Activated B cell treated with CpG ODN at 0.5 μM for 24 hours (primary cell): Measurements from ENCODE around the gene GNG12. TPM values are rescaled to one million over a fixed set of nuclear protein-coding genes. Genes with fewer than 3 reads are reported as not detected.

ENCODE experiments used
- ATAC-seq: fragments of 200-7000 bp; cut with Tn5 transposase; one replicate; pipeline ENCODE4 v1.10.0; 2021; ENCODE audit warnings: low read depth, mild to moderate bottlenecking, moderate library complexity
- CTCF ChIA-PET: fragments of 350-600 bp; sonication (Branson Sonifier 250); formaldehyde crosslinking; loops from one replicate; lab custom pipeline; 2021; ENCODE audit warnings: antibody characterized with exemption; lab: Charles Lee
- POLR2A ChIA-PET: fragments of 350-600 bp; sonication (Branson Sonifier 250); formaldehyde crosslinking; loops from one replicate; lab custom pipeline; 2021; ENCODE audit warnings: antibody characterized with exemption; lab: Charles Lee
- DNase-seq: peaks from one replicate; pipeline ENCODE4 v3.0.0; 2022
- H3K27ac Mint-ChIP-seq: one replicate; pipeline ENCODE4 v1.8.0; 2020; ENCODE audit warnings: mixed read lengths
- H3K27me3 Mint-ChIP-seq: one replicate; pipeline ENCODE4 v1.8.0; 2021; ENCODE audit warnings: mixed read lengths
- H3K36me3 Mint-ChIP-seq: one replicate; pipeline ENCODE4 v1.8.0; 2021; ENCODE audit warnings: low read depth, mixed read lengths
- H3K4me1 Mint-ChIP-seq: one replicate; pipeline ENCODE4 v1.8.0; 2021; ENCODE audit warnings: mixed read lengths
- H3K4me3 Mint-ChIP-seq: one replicate; pipeline ENCODE4 v1.8.0; 2020; ENCODE audit warnings: mild to moderate bottlenecking, mixed read lengths
- H3K9me3 Mint-ChIP-seq: one replicate; pipeline ENCODE4 v1.8.0; 2020; ENCODE audit warnings: mixed read lengths
- intact Hi-C: fragments of 100-400 bp; cut with micrococcal nuclease; formaldehyde crosslinking; loops from one replicate; pipeline ENCODE4 v1.15.1; 2024
- total RNA-seq: library from RNA; stranded (reverse); gene quantifications from 2 replicates; pipeline ENCODE4 v1.2.3, GENCODE V29; 2022
- TF ChIP-seq, protein P1 (sequence below): fragments of 200-600 bp; IDR thresholded peaks from one replicate; pipeline ENCODE4 v1.8.0; 2022; ENCODE audit warnings: antibody characterized with exemption, mild to moderate bottlenecking

GNG12 gene
- total RNA-seq, 1 donor from 2014 or later, result not detected

DNA sequence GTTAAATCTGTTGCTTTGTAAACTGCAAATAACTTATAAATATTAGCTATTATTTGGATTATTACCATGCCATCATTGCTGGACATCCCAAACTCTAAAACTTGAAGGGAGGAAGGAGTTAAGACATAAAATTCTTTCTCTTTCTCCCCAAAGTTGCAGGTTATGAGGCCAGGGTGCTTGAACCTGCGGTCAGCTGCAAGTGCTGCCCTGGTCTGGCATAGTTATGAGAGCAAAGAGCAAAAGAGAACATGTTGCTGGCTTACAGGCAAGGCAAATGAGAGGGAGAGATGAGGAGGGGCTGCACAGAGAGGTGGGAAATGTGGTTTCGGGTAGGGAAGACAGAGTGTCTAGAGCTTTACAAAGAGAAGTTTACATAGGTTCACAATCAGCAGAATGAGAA is 117.4 kb downstream of the GNG12 start:
- H3K9me3 Mint-ChIP-seq, result no peaks in the 10 kb centered on the region
- no peak overlapping the region for H3K4me3 Mint-ChIP-seq
- no peak overlapping the region for H3K27ac Mint-ChIP-seq
- intact Hi-C loops, result no loop called here
- POLR2A ChIA-PET, result no interaction called here
- TF ChIP-seq, protein P1, sequence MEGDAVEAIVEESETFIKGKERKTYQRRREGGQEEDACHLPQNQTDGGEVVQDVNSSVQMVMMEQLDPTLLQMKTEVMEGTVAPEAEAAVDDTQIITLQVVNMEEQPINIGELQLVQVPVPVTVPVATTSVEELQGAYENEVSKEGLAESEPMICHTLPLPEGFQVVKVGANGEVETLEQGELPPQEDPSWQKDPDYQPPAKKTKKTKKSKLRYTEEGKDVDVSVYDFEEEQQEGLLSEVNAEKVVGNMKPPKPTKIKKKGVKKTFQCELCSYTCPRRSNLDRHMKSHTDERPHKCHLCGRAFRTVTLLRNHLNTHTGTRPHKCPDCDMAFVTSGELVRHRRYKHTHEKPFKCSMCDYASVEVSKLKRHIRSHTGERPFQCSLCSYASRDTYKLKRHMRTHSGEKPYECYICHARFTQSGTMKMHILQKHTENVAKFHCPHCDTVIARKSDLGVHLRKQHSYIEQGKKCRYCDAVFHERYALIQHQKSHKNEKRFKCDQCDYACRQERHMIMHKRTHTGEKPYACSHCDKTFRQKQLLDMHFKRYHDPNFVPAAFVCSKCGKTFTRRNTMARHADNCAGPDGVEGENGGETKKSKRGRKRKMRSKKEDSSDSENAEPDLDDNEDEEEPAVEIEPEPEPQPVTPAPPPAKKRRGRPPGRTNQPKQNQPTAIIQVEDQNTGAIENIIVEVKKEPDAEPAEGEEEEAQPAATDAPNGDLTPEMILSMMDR, result no peak
- DNase-seq (no peak), ATAC-seq (no peak)
- H3K4me1 Mint-ChIP-seq, result peaks cover 4% of the 10 kb centered on the region
- no peaks in the 10 kb centered on the region for H3K36me3 Mint-ChIP-seq
- no peaks in the 10 kb centered on the region for H3K27me3 Mint-ChIP-seq
- CTCF ChIA-PET, result no interaction called here

DNA sequence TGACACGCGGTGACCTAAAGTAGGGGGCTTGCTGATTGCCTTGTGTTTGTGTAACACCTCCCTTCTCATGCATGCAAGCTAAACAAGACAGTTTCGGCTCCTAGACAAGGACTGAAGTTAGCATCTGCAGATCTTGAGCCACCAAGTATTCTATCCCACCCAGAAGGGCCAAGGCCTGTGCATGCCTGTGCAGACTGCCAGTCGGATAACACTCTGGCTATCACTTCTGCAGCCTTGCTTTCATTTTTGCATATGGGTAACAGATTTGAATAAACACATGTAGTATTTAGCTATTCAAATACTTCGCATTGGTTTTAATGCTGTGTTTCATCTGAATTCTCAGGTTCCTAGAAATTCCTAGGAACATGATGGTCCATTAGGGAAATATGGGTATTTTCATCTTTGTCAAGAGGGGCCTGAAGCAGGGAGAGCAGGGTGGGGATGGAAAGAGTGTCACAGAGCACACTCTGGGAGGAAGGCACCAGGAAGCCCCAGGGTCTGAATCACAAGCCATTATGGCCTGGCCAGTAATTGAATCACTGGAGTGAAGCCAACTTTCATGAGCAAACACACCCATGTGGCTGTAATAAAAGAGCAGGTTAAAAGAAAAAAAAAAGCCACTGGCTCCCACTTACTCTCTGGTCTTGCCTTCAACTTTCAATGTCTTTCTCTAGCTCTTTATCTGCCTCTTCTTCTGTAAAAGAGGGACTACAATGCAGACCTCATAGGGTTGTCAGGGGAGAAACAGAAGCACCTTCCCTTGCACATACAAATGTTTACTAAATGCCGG is 120.0 kb downstream of the GNG12 start:
- Mint-ChIP-seq H3K9me3 (no peaks in the 10 kb centered on the region), H3K36me3 (no peaks in the 10 kb centered on the region), H3K4me3 (no peak overlapping the region), H3K27me3 (no peaks in the 10 kb centered on the region), H3K4me1 (peaks cover 4% of the 10 kb centered on the region), H3K27ac (no peak overlapping the region)
- intact Hi-C loops, result no loop called here
- ChIA-PET POLR2A (no interaction called here), CTCF (no interaction called here)
- TF ChIP-seq, protein P1, result no peak
- ATAC-seq, result no peak
- no peak for DNase-seq

DNA sequence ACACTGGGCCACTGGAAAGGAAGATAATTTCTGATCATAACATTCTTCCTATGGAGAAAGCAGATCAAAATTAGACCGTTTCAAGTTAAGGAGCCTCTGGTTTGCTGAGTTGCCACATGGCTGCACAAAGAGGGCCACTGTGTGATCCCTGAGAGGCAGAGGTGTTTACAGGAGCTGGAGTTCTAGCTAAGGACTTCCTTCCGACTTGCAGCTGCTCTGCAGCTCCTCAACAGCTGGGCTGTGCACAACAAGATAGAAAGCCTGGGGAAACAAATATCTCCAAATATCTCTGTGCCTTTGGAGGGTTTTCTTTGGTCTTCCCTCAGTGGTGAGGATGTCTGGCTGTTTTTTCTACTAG is 121.4 kb downstream of the GNG12 start:
- DNase-seq (no peak), ATAC-seq (no peak)
- H3K4me1 Mint-ChIP-seq, result peaks cover 4% of the 10 kb centered on the region
- POLR2A ChIA-PET, result no interaction called here
- no peak overlapping the region for H3K4me3 Mint-ChIP-seq
- TF ChIP-seq, protein P1, result no peak
- H3K9me3 Mint-ChIP-seq, result no peaks in the 10 kb centered on the region
- CTCF ChIA-PET, result no interaction called here
- no peak overlapping the region for H3K27ac Mint-ChIP-seq
- intact Hi-C loops, result no loop called here
- no peaks in the 10 kb centered on the region for H3K27me3 Mint-ChIP-seq
- H3K36me3 Mint-ChIP-seq, result no peaks in the 10 kb centered on the region

DNA sequence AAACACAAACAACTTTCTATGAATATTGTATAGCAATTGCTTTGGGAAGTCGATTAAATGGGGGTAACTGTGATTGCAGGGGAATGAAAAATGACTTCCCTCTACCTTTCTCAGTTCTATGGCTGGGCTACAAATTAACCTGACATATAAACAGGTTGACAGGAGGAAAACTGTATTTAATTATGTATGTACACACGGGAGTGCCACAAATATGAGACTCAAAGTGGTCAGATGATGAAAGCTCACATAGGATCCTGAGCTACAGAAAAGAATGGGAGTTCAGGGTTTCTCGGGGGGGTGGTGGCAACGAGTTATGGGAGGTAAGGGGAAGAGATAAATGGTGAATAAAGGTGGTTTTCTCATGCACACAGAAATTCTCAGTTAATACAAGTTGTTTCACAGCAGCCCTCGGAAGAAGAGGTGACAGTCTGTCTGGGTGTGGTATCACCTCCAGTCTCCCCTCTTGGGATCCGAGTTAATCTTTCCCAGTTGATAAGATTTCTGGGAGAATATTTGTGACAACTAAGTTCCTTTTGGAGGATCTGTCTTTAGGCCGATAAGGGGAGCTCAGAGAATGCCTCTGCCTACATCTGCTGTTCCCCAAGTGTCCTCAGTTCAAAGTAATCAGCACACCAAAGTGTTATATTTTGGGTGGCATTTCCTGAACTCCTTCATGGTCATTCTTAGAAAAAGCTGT is 122.0 kb downstream of the GNG12 start:
- Mint-ChIP-seq H3K4me1 (peaks cover 4% of the 10 kb centered on the region), H3K27me3 (no peaks in the 10 kb centered on the region), H3K9me3 (no peaks in the 10 kb centered on the region), H3K4me3 (no peak overlapping the region), H3K27ac (no peak overlapping the region), H3K36me3 (no peaks in the 10 kb centered on the region)
- TF ChIP-seq, protein P1, result no peak
- ATAC-seq (no peak), DNase-seq (no peak)
- intact Hi-C loops, result no loop called here
- ChIA-PET CTCF (no interaction called here), POLR2A (no interaction called here)

DNA sequence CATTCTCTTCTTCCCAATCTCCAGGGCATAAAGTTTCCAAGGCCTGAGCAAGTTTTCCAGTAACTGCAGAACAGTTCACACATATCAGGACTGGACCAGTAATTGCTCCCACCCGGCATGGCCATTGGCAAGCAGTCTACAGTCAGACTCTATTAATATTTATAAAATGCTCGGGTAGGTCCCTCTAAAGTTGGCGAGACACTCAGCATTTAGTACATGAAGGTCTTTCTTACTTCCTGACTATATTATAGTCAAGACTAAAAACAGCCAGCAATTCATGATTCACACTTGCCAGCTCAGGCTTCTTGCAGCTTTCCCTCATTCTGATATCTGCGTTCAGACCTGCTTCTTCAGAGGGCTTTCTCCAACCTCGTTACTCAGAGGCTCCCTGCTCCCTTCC is 122.8 kb downstream of the GNG12 start:
- CTCF ChIA-PET, result no interaction called here
- Mint-ChIP-seq H3K4me1 (peaks cover 4% of the 10 kb centered on the region), H3K9me3 (no peaks in the 10 kb centered on the region), H3K4me3 (no peak overlapping the region), H3K27ac (no peak overlapping the region), H3K27me3 (no peaks in the 10 kb centered on the region), H3K36me3 (no peaks in the 10 kb centered on the region)
- TF ChIP-seq, protein P1, result no peak
- intact Hi-C loops, result no loop called here
- no peak for DNase-seq
- ATAC-seq, result no peak
- POLR2A ChIA-PET, result no interaction called here
